HepG2 (cell line): Measurements from ENCODE around the gene SNAP25. TPM values are rescaled to one million over a fixed set of nuclear protein-coding genes. Genes with fewer than 3 reads are reported as not detected.

Source experiments
- AHDC1 ChIP-seq: sonication (generic); formaldehyde crosslinking; IDR thresholded peaks from 2 replicates; pipeline ENCODE4 v1.5.1; 2020; ENCODE audit warnings: mild to moderate bottlenecking, missing genetic modification reagents, borderline replicate concordance
- ATRX ChIP-seq: sonication (generic); formaldehyde crosslinking; IDR thresholded peaks from 2 replicates; pipeline ENCODE4 v1.4.0; 2020; ENCODE audit warnings: missing genetic modification reagents, borderline replicate concordance
- BATF2 ChIP-seq: sonication (generic); formaldehyde crosslinking; IDR thresholded peaks from 2 replicates; pipeline ENCODE4 v1.8.0; 2022; ENCODE audit warnings: mild to moderate bottlenecking, missing genetic modification reagents, moderate library complexity
- HBP1 ChIP-seq: IDR thresholded peaks from 2 replicates; pipeline ENCODE4 v1.6.1; 2016; ENCODE audit warnings: low read depth, control low read depth
- HIVEP1 ChIP-seq: sonication (generic); formaldehyde crosslinking; IDR thresholded peaks from 2 replicates; pipeline ENCODE4 v1.4.0; 2020; ENCODE audit warnings: mild to moderate bottlenecking, missing genetic modification reagents
- KDM6A ChIP-seq: IDR thresholded peaks from 2 replicates; pipeline ENCODE4 v1.6.1; 2016; ENCODE audit warnings: low read depth
- LRRFIP1 ChIP-seq: sonication (generic); formaldehyde crosslinking; conservative IDR thresholded peaks from 2 replicates; pipeline ENCODE4 v1.4.0; 2020; ENCODE audit warnings: missing genetic modification reagents
- MXD1 ChIP-seq: sonication (generic); formaldehyde crosslinking; IDR thresholded peaks from 2 replicates; pipeline ENCODE4 v1.4.0; 2020; ENCODE audit warnings: mild to moderate bottlenecking, missing genetic modification reagents
- NBN ChIP-seq: fragments of 450-650 bp; conservative IDR thresholded peaks from 2 replicates; pipeline ENCODE4 v1.6.1; 2017
- NONO ChIP-seq, 2 experiments: fragments of 450-650 bp in 1 of 2; sonication (generic) in 1 of 2; formaldehyde crosslinking in 1 of 2; IDR thresholded peaks in 1 of 2; conservative IDR thresholded peaks in 1 of 2; 2 replicates each; pipeline versions ENCODE4 v1.6.1 to v1.8.0; 2017 to 2022; ENCODE audit warnings: mild to moderate bottlenecking in 1 of 2, missing genetic modification reagents in 1 of 2, moderate library complexity in 1 of 2
- PRMT3 ChIP-seq: sonication (generic); formaldehyde crosslinking; IDR thresholded peaks from 2 replicates; pipeline ENCODE4 v1.8.1; 2022; ENCODE audit warnings: low read depth, mild to moderate bottlenecking, moderate library complexity, missing genetic modification reagents, borderline replicate concordance
- SNAPC5 ChIP-seq: sonication (generic); formaldehyde crosslinking; IDR thresholded peaks from 2 replicates; pipeline ENCODE4 v1.8.1; 2023; ENCODE audit warnings: mild to moderate bottlenecking, missing genetic modification reagents, borderline replicate concordance
- SP5 ChIP-seq: IDR thresholded peaks from 2 replicates; pipeline ENCODE4 v1.6.1; 2016; ENCODE audit warnings: low read depth, borderline replicate concordance
- THYN1 ChIP-seq: sonication (generic); formaldehyde crosslinking; IDR thresholded peaks from 2 replicates; pipeline ENCODE4 v1.8.1; 2023; ENCODE audit warnings: low read depth, mild to moderate bottlenecking, moderate library complexity, missing genetic modification reagents, borderline replicate concordance
- ZNF234 ChIP-seq: sonication (generic); formaldehyde crosslinking; conservative IDR thresholded peaks from 2 replicates; pipeline ENCODE4 v1.5.1; 2020; ENCODE audit warnings: mild to moderate bottlenecking, missing genetic modification reagents
- ZNF256 ChIP-seq: sonication (generic); formaldehyde crosslinking; conservative IDR thresholded peaks from 2 replicates; pipeline ENCODE4 v1.4.0; 2020; ENCODE audit warnings: missing genetic modification reagents
- ZNF263 ChIP-seq: sonication (generic); formaldehyde crosslinking; IDR thresholded peaks from 2 replicates; pipeline ENCODE4 v1.4.0; 2020; ENCODE audit warnings: missing genetic modification reagents
- ZNF556 ChIP-seq: sonication (generic); formaldehyde crosslinking; IDR thresholded peaks from 2 replicates; pipeline ENCODE4 v1.4.0; 2020; ENCODE audit warnings: mild to moderate bottlenecking, missing genetic modification reagents, borderline replicate concordance
- ZNF614 ChIP-seq: IDR thresholded peaks from 2 replicates; pipeline ENCODE4 v1.6.1; 2018; ENCODE audit warnings: missing biosample characterization, missing genetic modification reagents, inconsistent platforms, borderline replicate concordance
- polyA plus RNA-seq, 8 experiments: library from polyadenylated mRNA; depleted of rRNA in 3 of 8; stranded (reverse) in 7 of 8; unstranded in 1 of 8; fragments of >200 nt; fragmentation: Illumina TruSeq in 4 of 8; extraction: Trizol in 4 of 8; gene quantifications; 2 replicates each; pipeline versions ENCODE4 v1.2.1 to v1.2.3, GENCODE V29; 2011 to 2016; ENCODE audit warnings: low read depth in 4 of 8, missing spikeins in 1 of 8, mixed read lengths in 1 of 8; ENCODE audit not compliant: insufficient read depth in 1 of 8
- total RNA-seq, 5 experiments: library from RNA; depleted of rRNA; stranded (reverse); fragments of >200 nt; fragmentation: Illumina TruSeq; extraction: Trizol; gene quantifications; 2 replicates each; pipeline ENCODE4 v1.2.3, GENCODE V29; 2016; ENCODE audit warnings: low read depth in 1 of 5

SNAP25 gene
- total and polyA plus RNA-seq, 2 of the 13 experiments (the other 11 are each of a cell fraction or from before 2014, with no cell fraction given) = not detected

GRCh38 chr20:10219452-10219791, 792 bp downstream of the SNAP25 start (continued):
- TF ChIP-seq HIVEP1 (no peak; the same call in 1 of the 2 replicates), ZNF614 (peak; percentile 96), HBP1 (CRISPR knock-in tag) (peak; percentile 99), SP5 (CRISPR knock-in tag) (peak; percentile 62), SNAPC5 (CRISPR knock-in tag) (peak; percentile 97), NBN (no peak), ZNF234 (CRISPR knock-in tag) (peak; percentile 98), MXD1 (CRISPR knock-in tag) (peak; percentile 99), ZNF256 (CRISPR knock-in tag) (peak; percentile 99), ATRX (CRISPR knock-in tag) (no peak), NONO (IDR thresholded peaks at IDR 0.05) (no peak), NONO (CRISPR knock-in tag; conservative IDR thresholded peaks at IDR 0.05) (no peak), PRMT3 (CRISPR knock-in tag) (peak; percentile 99), BATF2 (CRISPR knock-in tag) (peak; percentile 99), LRRFIP1 (peak; percentile 98), AHDC1 (CRISPR knock-in tag) (peak; percentile 69; the same call in 1 of the 2 replicates), KDM6A (0 out of 2 replicates have a peak, but pooled peaks have one; percentile 39), ZNF263 (CRISPR knock-in tag) (peak; percentile 89), THYN1 (no peak), ZNF556 (CRISPR knock-in tag) (peak; percentile 57; the same call in 1 of the 2 replicates)
